RKO (cell line): ENCODE measurements around the gene NUP153.
A peak's percentile ranks its signal among the peaks of the same experiment; 100 is the strongest.
"Not testable (repeated sequence)": the region's sequence is repeated elsewhere in the genome, so short reads cannot be mapped to it uniquely, and the experiment has no call there.

ENCODE experiments used
- DNase-seq: peaks from one replicate; pipeline ENCODE4 v3.0.0-alpha.2; 2016; ENCODE audit warnings: low spot score

NUP153 gene

DNA sequence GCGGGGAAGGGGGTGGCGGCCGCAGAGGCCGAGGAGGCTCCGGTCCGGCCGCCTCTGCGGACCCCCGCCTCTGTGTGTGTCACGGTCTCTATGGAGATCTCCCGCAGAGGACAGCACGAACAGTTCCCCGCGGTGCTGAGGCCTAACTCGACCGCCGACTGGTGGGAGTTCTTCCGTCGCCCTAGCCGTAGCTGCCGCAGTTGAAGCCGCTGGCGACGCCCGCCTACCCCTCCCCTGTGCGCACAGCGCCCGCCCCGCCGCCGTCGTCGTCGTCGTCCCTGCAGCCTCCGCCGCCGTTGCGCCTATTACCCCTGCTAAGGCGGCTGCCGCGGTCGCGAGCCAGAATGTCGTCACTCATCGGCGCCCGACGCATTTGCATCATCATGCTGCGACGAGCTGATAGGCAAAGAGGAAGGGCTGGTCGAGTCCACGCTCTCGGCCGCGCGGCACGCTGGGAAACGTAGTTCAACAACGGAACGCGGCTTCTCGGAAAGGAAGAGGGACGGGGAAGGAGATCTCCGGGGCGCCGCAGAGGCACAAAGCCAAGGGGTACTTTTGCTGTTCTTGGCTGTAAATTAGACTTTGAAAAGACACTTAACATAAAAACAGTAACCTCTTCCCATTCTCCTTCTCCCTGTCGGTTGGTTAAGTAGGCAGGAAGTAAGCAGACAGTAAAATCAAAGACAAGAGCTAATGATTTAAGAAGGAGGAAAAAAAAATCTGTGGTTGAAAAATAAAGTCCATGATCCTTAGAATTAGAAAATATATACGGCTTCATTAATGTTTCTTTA lies at the start of gene NUP153:
TSS of gene NUP153 (minus strand) at position 346 of the 791 bp plus-strand sequence. CDS start 538 bp downstream, outside the sequence.
- peak; percentile 97 for DNase-seq

DNA sequence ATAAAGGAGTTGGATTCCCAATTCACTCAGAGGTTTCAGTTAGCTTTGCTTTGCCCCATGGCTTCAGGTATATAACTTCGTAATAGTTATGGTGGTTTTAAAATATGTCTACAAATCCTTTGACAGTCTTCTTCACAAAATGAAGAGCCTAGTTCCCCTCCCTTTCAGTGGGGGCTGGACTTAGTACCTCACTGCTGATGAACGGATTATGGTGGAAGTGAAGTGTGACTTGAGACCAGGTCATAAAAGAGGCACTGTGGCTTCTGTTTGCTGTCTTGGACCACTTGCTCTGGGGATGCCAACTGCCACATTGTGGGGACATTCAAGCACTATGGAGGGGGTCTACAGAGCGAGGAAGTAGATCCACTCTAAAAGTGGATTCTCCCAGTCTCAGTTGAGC lies 47.5 kb upstream of the NUP153 start:
- DNase-seq, result no peak

DNA sequence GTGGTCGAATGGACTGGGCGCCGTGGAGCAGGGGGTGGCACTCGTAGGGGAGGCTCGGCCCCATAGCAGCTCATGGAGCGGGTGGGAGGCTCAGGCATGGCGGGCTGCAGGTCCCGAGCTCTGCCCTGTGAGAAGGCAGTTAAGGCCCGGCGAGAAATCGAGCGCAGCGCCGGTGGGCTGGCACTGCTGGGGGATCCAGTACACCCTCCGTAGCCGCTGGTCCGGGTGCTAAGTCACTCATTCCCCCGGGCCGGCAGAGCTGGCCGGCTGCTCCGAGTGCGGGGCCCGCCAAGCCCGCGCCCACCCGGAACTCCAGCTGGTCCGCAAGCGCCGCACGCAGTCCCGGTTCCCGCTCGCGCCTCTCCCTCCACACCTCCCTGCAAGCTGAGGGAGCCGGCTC lies 38.6 kb upstream of the NUP153 start:
- not testable (repeated sequence) for DNase-seq

DNA sequence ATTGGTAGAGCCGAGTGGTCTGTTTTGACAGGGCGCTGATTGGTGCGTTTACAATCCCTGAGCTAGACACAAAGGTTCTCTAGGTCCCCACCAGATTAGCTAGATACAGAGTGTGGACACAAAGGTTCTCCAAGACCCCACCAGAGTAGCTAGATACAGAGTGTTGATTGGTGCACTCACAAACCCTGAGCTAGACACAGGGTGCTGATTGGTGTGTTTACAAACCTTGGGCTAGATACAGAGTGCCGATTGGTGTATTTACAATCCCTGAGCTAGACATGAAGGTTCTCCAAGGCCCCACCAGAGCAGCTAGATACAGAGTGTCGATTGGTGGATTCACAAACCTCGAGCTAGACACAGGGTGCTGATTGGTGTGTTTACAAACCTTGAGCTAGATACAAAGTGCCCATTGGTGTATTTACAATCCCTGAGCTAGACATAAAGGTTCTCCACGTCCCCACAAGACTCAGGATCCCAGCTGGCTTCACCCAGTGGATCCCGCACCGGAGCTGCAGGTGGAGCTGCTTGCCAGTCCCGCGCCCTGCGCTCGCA lies 38.1 kb upstream of the NUP153 start:
- DNase-seq, result not testable (repeated sequence)

DNA sequence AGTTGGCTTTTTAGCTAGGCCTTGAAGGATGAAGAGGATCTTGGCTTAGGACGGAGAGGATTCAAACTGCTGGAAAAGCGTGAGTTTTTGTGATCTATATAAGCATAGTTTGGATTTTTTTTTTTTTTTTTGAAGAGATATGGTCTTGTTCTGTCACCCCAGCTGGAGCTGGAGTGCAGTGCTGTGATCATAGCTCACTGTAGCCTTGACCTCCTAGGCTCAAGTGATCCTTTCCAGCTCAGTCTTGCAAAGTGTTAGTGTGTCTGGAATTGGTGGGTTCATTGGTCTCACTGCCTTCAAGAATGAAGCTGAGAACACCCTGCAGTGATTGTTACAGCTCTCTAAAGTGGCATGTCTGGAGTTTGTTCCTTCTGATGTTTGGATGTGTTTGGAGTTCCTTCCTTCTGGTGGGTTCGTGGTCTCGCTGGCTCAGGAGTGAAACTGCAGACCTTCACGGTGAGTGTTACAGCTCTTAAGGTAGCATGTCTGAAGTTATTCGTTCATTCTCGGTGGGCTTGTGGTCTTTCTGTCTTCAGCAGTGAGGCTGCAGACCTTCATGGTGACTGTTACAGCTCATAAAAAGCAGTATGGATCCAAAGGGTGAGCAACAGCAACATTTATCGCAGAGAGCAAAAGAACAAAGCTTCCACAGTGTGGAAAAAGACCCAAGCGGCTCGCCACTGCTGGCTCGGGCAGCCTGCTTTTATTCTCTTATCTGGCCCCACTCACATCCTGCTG lies 37.5 kb upstream of the NUP153 start:
- no peak for DNase-seq

DNA sequence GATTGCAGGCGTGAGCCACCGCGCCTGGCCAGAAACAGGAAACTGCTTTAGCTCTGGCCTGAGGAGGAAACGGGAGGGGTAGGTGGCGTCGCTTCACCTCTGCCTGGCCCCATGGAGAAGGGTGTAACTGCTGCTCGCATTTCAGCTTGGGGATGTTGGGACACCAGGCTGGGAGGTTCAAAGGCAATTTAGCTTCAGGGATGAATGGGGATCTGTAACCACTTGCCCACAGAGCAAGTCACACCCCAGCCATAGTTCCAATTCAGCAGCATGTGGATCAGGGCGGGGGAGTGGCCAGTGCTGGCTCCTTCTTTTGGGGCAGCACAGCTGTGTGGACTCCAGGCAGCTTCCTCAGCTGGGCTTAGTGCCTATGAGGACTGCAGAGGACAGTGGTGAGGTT lies 34.8 kb upstream of the NUP153 start:
- no peak for DNase-seq

DNA sequence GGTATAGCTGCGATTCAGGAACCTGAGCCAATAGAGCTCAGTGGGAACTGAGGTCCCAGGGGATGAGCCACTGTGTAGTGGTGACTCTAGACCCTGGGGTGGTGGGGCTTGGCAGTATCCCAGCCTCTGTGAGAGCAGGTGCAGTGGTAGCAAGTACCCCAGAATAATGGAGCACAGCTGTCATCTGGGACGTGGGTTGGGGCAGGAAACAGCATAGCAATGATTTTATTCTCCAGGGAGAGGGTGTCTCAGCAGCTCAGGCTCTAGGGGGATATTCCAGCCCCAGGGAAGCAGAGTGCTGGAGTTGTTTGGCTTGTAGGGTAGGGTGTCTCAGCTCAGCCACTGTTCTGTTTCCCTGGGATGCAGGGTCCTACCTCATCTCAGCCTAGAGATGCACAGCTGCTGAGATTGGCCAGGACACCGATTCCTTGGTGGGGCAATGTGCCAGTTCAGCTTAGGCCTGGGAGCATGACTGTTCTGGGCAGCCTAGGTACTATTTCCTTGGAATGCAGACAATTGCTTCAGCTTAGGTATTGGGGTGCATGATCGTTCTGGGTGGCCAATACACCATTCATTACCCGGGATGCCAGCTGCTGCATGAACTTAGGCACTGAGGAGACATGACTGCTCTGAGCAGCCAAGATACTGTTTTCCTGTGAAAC lies 34.0 kb upstream of the NUP153 start:
- no peak for DNase-seq

DNA sequence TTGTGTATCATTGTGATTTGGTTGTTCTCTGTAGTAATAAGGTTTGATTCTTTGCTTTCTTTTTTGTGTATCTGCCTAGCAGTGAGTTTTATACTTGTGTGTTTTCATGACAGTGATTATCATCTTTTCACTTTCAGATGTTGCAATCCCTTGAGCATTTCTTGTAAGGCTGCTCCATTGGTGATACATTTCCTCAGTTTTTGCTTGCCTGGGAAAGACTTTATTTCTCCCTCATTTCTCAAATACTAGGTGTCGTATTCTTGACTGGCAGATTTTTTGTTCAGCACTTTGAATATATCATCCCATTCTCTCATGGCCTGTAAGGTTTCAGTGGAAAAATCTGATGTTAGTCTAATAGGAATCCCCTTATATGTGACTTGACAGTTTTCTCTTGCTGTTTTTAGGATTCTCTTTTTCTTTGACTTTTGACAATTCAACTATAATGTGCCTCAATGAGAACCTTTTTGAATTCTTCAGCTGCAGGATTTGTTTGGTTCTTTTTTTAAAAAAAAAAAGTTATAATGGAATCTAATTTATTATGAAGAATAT lies 31.1 kb upstream of the NUP153 start:
- no peak for DNase-seq

DNA sequence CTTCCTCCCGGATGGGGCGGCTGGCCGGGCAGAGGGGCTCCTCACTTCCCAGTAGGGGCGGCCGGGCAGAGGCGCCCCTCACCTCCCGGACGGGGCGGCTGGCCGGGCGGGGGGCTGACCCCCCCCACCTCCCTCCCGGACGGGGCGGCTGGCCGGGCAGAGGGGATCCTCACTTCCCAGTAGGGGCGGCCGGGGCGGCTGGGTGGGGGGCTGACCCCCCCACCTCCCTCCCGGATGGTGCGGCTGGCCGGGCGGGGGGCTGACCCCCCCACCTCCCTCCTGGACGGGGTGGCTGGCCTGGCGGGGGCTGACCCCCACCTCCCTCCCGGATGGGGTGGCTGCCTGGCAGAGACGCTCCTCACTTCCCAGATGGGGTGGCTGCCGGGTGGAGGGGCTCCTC lies 28.6 kb upstream of the NUP153 start:
- not testable (repeated sequence) for DNase-seq

DNA sequence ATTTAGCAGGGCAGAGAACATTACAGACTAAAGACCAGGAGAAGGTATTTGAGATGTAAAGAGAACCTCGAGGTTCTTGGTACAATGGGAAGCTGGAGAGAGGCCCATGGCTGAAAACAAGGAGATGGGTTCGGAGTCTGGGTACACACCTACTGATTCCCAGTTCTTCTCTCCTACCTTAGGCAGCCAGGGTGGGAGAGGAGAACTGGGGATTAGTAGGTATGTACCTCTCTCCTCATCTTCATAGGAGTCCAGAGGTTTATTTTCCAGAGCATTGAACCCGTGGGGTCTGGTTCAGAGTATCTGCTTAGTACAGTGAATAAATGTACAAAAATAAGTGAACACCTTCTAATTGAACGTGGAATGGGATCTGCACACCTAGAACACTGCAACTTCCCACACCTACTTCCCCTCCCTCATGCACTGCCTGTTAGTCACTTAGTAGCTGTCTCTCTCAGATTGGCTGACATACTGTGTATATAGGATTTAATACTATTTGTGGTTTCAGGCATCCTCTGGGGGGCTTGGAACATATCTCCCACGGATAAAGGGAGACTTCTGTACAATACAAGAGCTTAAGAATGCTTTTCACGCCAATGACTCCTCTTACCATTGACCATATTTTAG lies 23.5 kb upstream of the NUP153 start:
- DNase-seq, result no peak

DNA sequence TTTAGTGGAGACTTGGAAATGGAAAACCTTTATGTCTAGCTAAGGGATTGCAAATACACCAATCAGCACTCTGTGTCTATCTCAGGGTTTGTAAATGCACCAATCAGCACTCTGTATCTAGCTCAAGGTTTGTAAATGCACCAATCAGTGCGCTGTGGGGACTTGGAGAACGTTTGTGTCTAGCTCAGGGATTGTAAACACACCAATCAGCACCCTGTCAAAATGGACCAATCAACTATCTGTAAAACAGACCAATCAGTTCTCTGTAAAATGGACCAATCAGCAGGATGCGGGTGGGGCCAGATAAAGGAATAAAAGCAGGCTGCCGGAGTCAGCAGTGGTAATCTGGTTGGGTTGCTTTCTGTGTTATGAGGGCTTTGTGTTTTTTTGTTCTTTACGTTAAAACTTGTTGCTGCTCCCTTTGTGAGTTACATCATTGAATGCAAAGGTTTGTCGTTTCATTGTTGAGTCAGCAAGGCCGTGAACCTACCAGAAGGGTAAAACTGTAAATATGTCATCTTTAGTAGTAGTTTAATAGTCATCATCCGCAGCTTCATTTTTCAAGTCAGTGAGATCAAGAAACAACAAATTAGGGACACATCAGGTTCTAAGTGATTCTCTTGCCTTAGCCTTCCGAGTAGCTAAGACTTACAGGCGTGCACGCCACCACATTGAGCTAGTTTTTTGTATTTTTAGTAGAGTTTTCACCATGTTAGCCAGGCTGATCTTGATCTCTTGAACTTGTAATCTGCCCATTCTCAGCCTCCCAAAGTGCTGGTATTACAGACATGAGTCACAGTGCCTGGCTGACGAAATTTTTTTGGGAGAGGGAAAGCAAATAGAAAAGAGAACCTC lies 22.7 kb upstream of the NUP153 start:
- peak; percentile 78 for DNase-seq

DNA sequence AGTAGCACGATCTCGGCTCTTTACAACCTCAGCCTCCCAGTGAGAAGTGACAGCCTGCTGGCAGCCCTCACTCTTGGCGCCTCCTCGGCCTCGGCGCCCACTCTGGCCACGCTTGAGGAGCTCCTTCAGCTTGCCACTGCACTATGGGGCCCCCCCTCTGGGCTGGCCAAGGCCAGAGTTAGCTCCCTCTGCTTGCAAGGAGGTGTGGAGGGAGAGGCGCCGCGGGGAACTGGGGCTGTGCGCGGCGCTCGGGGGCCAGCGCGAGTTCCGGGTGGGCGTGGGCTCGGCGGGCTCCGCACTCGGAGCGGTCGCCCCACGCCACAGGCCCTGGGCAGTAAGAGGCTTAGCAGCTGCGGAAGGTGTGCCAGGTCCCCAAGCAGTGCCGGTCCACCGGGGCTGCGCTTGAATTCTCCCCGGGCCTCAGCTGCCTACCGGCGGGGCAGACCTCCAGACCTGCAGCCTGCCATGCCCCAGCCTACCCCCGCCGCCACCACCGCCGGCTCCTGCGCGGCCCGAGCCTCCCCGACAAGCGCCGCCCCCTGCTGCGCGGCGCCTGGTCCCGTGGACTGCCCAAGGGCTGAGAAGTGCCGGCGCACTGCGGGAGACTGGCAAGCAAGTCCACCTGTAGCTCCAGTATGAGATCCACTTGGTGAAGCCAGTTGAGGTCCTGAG lies 22.0 kb upstream of the NUP153 start:
- DNase-seq, result no peak

DNA sequence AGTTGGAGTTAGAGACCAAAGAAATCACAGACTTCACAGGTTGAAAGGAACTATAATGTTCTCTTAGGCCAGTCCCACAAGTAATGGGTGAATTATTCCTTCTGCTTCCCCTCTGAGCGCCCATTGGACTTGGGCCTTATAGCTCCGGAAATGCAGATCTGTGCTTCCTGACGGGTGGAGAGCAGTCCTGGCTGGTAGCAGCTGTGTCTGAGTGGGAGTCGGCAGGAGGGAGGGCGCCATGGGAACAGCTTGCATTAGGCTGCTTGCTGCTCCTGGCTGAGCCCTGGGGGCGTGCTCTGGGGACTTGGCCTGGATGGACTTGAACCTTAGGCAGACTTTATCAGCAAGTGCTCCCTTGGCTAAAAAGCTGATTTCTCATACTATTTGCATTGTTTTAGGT lies 18.4 kb upstream of the NUP153 start:
- no peak for DNase-seq

DNA sequence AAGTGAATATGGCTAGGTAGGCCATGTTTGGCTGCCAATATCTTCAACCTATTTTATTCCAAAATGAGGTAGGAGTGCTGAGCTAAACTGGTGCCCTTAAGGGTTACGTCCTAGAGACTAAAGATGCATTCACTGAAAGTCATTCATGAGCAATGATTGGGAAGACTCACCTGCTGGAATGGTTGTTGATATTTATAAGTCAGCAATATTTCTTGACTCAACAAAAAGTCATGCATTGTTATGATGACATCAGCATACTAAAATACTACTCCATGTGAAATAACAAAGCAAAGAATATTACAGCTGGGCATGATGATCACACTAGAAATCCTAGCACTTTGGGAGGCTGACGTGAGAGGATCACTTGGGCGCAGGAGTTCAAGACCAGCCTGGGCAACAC lies 17.6 kb upstream of the NUP153 start:
- peak; percentile 87 for DNase-seq

DNA sequence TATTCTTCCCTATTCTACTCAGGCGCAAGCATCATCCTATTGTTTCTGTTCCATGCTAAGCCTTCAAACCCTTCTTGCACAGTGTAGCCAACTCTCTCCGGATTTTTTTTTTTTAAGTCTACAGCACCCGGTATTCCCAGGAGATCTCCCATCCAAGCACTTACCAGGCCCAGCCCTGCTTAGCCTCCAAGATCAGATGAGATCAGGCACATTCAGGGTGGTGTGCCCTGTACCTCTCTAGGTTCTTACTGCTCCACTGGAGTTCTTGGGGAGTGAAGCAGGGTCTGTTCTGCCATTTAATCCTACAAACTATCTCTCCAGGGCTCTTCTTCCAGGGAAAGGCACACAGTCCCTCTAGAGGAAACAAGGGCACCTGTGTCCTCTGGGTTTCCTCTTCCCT lies 14.9 kb upstream of the NUP153 start:
- no peak for DNase-seq

DNA sequence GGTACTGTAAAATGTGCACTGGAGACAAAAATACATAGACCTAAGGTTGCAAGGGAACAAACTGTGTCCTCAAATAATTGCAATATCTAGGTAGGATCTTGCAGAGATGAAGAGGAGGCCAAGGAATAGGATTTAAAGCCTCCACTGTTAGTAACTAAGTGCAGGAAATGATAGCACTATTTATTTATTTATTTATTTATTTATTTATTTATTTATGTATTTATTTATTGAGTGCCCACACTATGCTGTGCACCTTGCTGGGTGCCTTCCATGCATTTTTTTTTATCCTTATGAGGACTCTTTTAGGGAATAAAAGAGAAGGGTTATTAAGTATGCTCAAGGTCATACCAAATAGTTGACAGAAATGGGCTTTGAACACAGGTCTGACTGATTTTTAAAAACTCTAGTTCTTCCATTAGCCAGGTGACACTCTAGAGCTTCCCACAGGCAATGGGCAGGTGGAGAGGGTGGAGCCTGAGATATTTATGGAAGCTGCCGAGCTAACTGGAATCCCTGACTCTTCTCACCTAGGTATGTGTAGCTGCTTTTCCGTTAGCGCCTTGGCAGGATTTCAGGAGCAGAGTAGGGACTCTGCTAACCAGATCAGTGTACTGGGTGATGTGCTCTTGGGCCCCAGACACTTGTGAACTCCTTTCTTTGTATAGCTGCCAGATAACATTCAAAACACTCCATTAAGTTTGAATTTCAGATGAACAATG lies 12.8 kb upstream of the NUP153 start:
- no peak for DNase-seq

DNA sequence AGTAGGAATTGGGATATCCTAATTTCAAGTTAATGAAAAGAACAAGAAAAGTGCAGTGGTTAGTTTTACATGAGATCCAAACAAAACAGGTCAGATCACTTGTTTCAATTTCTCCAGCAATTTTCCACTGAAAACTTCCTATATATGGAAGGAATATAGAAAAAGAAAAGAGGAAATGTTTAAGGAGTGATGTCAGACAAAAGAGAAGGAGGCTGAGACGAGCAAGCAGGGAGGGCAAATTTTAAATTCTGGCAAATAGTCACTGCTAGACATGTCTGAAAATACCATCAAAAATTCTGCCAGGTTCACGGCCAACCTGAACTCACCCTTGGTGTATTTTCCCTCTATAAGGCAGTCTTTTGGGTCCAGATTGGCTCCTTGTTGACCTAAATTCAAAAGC lies 9.5 kb upstream of the NUP153 start:
- DNase-seq, result no peak

DNA sequence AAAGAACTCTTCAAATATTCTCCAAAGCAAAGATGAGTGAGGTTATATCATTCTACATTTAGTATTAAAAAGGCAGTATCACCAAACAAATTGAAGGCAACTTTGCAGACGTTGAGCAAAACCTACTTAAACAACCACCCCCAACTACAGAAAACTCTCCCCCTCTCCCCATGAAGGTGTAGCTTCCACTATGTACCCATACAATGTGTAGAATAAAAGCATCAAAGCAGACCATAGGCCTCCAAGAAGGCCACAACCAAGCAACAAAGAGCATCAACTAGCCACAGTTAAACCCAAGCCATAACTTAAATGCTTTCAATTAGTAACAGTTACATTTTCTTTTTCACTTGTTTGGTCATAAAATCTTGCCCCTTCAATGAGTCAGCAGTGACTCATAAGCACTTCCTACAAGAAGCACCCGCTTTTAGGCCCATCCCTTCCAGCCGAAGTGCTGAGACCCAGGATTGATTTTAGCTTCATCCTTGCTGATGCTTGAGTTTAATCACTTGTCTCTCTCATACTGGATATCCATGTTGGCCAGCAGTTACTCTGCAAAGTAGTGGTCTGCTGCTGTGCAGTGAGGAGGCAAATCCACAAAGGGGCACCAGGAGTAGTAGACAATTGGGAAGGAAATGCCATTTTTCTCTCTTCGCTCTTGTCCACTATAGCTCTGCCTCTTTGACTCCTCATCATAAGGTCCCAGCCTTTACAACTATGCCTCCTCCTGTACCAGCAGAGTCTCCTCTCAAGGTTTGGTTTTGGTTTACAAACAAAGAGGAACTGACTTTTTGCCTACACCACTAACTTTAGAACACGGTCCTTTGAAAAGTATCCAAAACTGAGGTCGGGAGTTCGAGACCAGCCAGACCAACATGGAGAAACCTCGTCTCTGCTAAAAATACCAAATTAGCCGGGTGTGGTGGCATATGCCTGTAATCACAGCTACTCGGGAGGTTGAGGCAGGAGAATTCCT lies 8.4 kb upstream of the NUP153 start:
- DNase-seq, result peak; percentile 95
